KBM-7 (cell line): Measurements from ENCODE around the gene ZFPL1.
"Not testable (repeated sequence)": the region's sequence is repeated elsewhere in the genome, so short reads cannot be mapped to it uniquely, and the experiment has no call there.

Source experiments
- DNase-seq: peaks from one replicate; pipeline ENCODE4 v3.0.0-alpha.2; 2015
- in situ Hi-C: fragments of 300-500 bp; cut with MboI; formaldehyde crosslinking; loops from 2 replicates; pipeline ENCODE4 v1.14.3; 2020; ENCODE audit warnings: low sequenced_read_pairs, low pct_unique_long_range_greater_than_20kb, mixed read lengths

Gene ZFPL1

GRCh38 chr11:65111744-65112545 is 27.9 kb downstream of the ZFPL1 start, which contains the start of gene TM7SF2:
TSS of gene TM7SF2 (plus strand) at chr11:65111872. CDS start at chr11:65112016, 144 bp downstream.
- DNase-seq: peak; percentile 96

GRCh38 chr11:65112546-65113360 is 28.7 kb downstream of the ZFPL1 start:
- in situ Hi-C loops: no loop called here

More at GRCh38 chr11:65111744-65112545, 27.9 kb downstream of the ZFPL1 start, which contains the start of gene TM7SF2:
- in situ Hi-C loops: no loop called here

GRCh38 chr11:65113361-65113756 is 29.3 kb downstream of the ZFPL1 start:
- in situ Hi-C loops: no loop called here
- DNase-seq: no peak

More at GRCh38 chr11:65112546-65113360, 28.7 kb downstream of the ZFPL1 start:
- DNase-seq: peak; percentile 76

GRCh38 chr11:65113839-65114238 is 29.8 kb downstream of the ZFPL1 start:
- DNase-seq: no peak
- in situ Hi-C loops: no loop called here

DNA sequence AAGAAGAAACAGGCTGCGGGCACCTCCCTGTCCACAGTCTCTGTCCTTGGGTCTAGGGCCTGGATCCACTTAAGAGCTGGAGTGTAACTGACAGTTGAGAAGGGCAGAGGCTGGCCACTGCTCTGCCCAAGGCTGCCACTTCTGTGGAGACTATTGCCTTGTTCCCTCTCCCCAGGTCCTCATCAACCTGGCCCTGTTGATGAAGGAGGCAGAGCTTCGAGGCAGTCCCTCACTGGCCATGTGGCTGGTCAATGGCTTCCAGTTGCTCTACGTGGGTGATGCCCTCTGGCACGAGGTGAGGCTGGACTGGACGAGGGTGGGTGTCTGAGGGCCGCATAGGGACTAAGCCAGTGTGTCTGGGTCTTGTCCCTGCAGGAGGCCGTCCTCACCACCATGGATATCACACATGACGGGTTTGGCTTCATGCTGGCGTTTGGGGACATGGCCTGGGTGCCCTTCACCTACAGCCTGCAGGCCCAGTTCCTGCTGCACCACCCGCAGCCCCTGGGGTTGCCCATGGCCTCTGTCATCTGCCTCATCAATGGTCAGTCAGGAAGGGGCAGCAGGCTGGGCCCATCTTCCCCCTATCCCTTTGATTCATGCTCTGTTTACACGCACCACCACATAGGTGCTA is 30.6 kb downstream of the ZFPL1 start:
- in situ Hi-C loops: no loop called here

GRCh38 chr11:65115361-65116082 is 31.5 kb downstream of the ZFPL1 start:
- in situ Hi-C loops: no loop called here
- no peak for DNase-seq

More for the DNA sequence above, 30.6 kb downstream of the ZFPL1 start:
- DNase-seq: no peak

GRCh38 chr11:65116370-65117205 is 32.6 kb downstream of the ZFPL1 start:
- DNase-seq: no peak
- in situ Hi-C loops: no loop called here

- peak; percentile 99 for DNase-seq
- in situ Hi-C loops: no loop called here
These were observed 33.4 kb downstream of the ZFPL1 start, which contains the start of gene ZNHIT2 for GRCh38 chr11:65117206-65118096. TSS of gene ZNHIT2 (minus strand) at chr11:65117701. CDS start at chr11:65117653, 48 bp downstream.

DNA sequence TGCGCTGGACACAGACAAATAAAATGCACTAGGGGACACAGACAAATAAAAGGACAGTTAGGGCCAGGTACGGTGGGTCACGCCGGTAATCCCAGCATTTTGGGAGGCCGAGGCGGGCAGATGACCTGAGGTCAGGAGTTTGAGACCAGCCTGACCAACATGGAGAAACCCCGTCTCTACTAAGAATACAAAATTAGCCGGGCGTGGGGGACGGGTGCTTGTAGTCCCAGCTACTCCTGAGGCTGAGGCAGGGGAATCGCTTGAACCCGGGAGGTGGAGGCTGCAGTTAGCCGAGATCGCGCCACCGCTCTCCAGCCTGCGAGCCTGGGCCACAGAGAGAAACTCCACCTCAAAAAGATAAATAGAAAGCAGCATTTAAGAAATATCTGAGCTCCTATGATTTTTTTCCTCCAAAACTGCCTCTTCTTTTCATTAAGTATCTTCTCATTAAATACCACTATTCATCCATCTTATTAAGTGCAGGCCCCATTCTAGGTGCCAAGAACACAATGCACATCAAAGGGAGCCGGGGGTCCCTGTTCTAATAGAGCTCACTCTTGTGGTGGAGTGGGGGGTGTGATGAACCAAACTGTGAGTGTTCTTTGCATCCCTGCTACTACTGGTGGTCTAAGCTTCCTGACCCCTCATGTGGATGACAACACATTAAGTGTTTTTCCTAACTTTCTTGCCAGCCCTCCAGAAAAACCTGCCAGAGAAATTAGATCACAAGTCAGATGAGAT is 34.2 kb downstream of the ZFPL1 start:
- in situ Hi-C loops: no loop called here
- no peak for DNase-seq

GRCh38 chr11:65118891-65119669 is 35.1 kb downstream of the ZFPL1 start:
- DNase-seq, in situ Hi-C loops: not testable (repeated sequence)

GRCh38 chr11:65119670-65119995 is 35.6 kb downstream of the ZFPL1 start:
- no peak for DNase-seq
- in situ Hi-C loops: no loop called here

GRCh38 chr11:65120831-65121230 is 36.8 kb downstream of the ZFPL1 start:
- no peak for DNase-seq
- in situ Hi-C loops: no loop called here

DNA sequence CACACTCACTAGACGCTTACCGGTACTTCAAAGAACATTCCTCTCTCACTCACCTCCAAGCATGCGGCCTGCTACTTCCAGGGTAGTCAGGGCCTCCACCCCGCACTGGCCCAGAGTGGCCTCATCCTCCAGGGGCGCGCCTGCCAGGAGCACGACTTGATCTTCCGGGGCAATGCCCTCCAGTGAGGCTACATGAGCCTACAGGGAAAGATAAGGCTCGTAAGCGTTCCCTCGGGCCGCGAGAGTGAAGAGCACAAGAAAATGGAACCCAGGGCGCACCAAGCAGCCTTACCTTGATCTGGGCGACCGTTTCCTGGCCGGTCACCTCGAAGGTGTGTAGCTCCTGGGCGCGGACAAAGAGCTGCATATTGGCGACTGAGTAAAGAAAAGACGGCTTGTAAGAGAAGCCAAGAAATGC is 37.4 kb downstream of the ZFPL1 start:
- DNase-seq: no peak
- in situ Hi-C loops: no loop called here

GRCh38 chr11:65121865-65122696 is 38.1 kb downstream of the ZFPL1 start, which contains the start of the genes FAU and MRPL49:
TSS of gene FAU (minus strand) at chr11:65122134. CDS start at chr11:65121813, 321 bp downstream.
TSS of gene MRPL49 (plus strand) at chr11:65122321. CDS start at chr11:65122347, 26 bp downstream.
- DNase-seq: peak; percentile 98
- in situ Hi-C loops: no loop called here
